ENCODE data around the gene DCLRE1C.
"Not testable (repeated sequence)": the region's sequence is repeated elsewhere in the genome, so short reads cannot be mapped to it uniquely, and the experiment has no call there.

- TF ChIP-seq EZH2 (IDR thresholded peaks at IDR 0.05; ENCODE audit: insufficient read depth, poor library complexity, severe bottlenecking); EZH2phosphoT487 (IDR thresholded peaks at IDR 0.05; ENCODE audit: insufficient read depth, low read depth): not testable (repeated sequence)
Measured at GRCh38 chr10:14907591-14907990, 46.3 kb downstream of the DCLRE1C start.

Data from GM23248 (cell line).